ENCODE measurements around the gene SNTA1. TPM values are rescaled to one million over a fixed set of nuclear protein-coding genes. Genes with fewer than 3 reads are reported as not detected.
"Not testable (repeated sequence)": the region's sequence is repeated elsewhere in the genome, so short reads cannot be mapped to it uniquely, and the experiment has no call there.

SNTA1 gene
- total and polyA plus RNA-seq, 8 donors = 6.1 to 12.7 (median 10.2) TPM

DNA sequence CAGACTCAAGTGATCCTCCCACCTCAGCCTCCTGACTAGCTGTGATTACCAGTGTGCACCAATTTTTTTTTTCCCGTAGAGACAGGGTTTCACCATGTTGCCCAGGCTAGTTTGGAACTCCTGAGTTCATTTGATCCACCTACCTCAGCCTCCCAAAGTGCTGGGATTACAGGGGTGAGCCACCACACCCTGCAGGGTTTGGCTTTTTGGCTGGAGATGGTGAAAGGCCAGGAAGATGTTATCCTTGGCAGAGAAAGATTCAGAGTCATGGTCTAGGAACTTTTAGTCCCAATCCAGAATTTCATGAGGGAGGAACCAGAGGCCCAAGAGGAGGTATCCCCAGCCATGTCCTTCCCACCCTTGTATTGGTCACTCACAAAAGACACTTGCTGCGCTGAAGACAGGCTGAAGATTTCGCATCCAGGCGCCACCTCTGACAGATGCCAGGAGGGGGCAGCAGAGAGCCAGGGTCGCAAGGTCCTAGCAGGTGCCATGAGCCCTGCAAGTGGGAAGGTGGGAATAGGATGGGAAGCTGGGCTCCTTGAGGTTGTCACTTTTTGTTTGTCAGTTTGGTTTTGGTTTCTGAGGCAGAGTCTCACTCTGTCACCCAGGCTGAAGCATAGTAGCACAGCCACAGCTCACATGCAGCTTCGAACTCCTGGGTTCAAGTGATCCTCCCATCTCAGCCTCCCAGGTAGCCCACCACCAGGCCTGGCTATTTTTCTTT is 13.5 kb upstream of the SNTA1 start:
- peak; percentile 100 for ATAC-seq

DNA sequence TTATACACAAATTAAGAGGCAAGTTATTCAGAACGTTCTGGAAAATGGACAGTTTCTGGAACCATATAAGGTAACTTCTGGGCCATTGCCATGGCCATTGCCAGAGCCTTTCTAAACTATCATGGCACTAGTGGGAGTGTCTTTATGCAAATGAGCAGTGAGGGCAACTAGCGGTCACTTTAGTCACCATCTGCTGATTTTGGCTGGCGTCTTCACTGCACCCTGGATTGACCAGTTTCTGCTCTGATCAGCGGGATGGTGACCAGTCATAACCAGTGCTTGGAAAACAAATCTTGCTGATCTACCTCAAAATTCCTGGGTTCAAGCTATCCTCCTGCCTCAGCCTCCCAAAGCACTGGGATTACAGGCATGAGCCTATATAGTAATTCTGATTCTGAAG is 7.3 kb upstream of the SNTA1 start:
- no peak for ATAC-seq
- Histone ChIP-seq H3K36me3 (no peaks in the 10 kb centered on the region), H3K27me3 (no peaks in the 10 kb centered on the region), H3K9me3 (peaks cover 0 to 3% of the 10 kb centered on the region in 2 donors), H3K4me3 (no peak overlapping the region), H3K4me1 (no peaks in the 10 kb centered on the region), H3K27ac (no peak overlapping the region)
- intact Hi-C loops (cut with DNase I) = no loop called here
- TF ChIP-seq, protein P1, sequence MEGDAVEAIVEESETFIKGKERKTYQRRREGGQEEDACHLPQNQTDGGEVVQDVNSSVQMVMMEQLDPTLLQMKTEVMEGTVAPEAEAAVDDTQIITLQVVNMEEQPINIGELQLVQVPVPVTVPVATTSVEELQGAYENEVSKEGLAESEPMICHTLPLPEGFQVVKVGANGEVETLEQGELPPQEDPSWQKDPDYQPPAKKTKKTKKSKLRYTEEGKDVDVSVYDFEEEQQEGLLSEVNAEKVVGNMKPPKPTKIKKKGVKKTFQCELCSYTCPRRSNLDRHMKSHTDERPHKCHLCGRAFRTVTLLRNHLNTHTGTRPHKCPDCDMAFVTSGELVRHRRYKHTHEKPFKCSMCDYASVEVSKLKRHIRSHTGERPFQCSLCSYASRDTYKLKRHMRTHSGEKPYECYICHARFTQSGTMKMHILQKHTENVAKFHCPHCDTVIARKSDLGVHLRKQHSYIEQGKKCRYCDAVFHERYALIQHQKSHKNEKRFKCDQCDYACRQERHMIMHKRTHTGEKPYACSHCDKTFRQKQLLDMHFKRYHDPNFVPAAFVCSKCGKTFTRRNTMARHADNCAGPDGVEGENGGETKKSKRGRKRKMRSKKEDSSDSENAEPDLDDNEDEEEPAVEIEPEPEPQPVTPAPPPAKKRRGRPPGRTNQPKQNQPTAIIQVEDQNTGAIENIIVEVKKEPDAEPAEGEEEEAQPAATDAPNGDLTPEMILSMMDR (IDR thresholded peaks at IDR 0.05) = no peak
- DNase-seq = no peak

More for the DNA sequence above, 13.5 kb upstream of the SNTA1 start:
- H3K9me3 ChIP-seq; intact Hi-C loops (cut with DNase I); H3K27ac ChIP-seq; H3K36me3 ChIP-seq; H3K4me1 ChIP-seq; H3K4me3 ChIP-seq; H3K27me3 ChIP-seq: not testable (repeated sequence)
- peak; percentile 56 to 93 (median 80) for DNase-seq
- TF ChIP-seq, protein P1 (IDR thresholded peaks at IDR 0.05) = peak; percentile 80 to 91

DNA sequence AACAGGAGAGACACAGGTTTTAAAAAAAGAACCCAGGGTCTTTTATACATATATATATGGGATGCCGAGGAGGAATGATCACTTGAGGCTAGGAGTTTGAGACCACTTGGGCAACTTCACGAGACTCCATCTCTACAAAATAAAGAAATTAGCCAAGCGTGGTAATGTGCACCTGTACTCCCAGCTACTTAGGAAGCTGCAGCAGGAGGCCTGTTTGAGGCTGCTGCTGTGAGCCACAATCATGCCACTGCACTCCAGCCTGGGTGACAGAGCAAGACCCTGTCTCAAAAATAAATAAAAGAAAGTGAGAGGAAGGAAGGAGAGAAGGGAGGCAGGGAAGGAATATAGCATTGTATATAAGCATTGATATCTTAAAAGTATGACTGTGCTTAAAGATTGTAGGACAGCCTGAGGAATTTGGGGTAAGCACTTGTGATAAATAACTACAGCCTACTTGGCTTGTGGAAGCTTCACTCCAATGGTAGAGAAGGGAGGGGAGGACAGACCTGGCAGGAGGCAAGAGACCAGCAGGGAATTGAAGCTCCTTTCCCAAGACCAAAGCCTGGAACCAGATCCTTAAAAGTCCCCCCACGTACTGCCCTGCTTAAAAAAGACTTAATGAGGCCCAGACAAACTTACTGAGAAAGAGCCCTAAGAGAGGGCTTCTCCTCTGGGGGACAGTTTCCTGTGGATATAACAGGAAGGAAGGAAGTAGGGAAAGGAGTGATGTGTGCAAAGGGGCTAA is 2.5 kb upstream of the SNTA1 start:
- Histone ChIP-seq H3K9me3 (peaks cover 0 to 3% of the 10 kb centered on the region in 2 donors), H3K27me3 (peaks cover 0 to 11% of the 10 kb centered on the region in 2 donors), H3K36me3 (no peaks in the 10 kb centered on the region), H3K4me3 (no peak overlapping the region), H3K27ac (no peak overlapping the region), H3K4me1 (peaks cover 0 to 16% of the 10 kb centered on the region in 2 donors)
- DNase-seq (no peak), ATAC-seq (no peak)
- TF ChIP-seq, protein P1 (IDR thresholded peaks at IDR 0.05) = no peak
- intact Hi-C loops (cut with DNase I) = no loop called here

DNA sequence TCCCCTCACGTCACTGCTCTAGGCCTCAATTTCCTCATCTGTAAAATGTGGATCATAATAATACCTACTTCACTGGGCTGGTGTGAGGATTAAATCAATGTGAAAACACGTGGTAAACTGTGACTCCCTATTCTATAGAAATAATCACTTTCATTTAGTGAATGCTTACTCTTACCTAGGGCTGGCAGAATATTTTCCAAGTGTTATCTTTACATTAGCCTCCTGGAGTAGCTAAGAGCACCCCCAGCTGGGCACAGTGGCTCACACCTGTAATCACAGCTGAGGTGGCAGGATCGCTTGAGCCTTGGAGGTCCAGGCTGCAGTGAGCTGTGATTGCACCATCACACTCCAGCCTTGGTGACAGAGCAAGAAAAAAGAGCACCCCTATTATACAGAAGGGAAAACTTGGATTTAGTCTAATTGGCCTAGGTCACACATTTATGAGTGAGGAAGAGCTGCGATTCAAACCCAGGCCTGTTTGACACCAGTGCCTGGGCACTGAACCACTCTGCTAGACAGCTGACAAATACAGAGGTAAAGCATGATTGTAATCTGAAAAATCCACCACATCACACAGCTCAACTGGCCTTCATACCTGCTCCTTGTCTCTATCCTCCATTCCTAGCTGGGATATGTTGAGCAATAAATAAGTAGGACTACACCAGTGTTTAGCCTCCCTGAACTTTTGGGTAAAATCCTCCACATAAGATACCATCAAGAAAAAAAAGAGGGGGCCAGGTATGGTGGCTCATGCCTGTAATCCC is 1.4 kb upstream of the SNTA1 start:
- Histone ChIP-seq H3K36me3 (no peaks in the 10 kb centered on the region), H3K4me1 (peaks cover 0 to 16% of the 10 kb centered on the region in 2 donors), H3K9me3 (peaks cover 0 to 3% of the 10 kb centered on the region in 2 donors), H3K27ac (no peak overlapping the region), H3K27me3 (peaks cover 0 to 11% of the 10 kb centered on the region in 2 donors), H3K4me3 (peak overlapping the region in 1 of 2 donors; percentile 79)
- ATAC-seq (no peak), DNase-seq (no peak)
- intact Hi-C loops (cut with DNase I) = no loop called here
- TF ChIP-seq, protein P1 (IDR thresholded peaks at IDR 0.05) = no peak

Data from left lung (tissue), 10 donors.